SIG-M5 treated with dmso at 0.1 percent for 504 hours (cell line): ENCODE results near the gene ASB10.

ENCODE experiments used
- DNase-seq: peaks from one replicate; lab custom pipeline; 2025; ENCODE audit not compliant: unreplicated experiment; lab: John Stamatoyannopoulos, UW

Gene ASB10

GRCh38 chr7:151137791-151138152, 49.3 kb downstream of the ASB10 start:
- no peak for DNase-seq

- no peak for DNase-seq
These were observed 49.9 kb downstream of the ASB10 start for GRCh38 chr7:151137076-151137675.

GRCh38 chr7:151135866-151136843, 50.9 kb downstream of the ASB10 start:
- no peak for DNase-seq

DNA sequence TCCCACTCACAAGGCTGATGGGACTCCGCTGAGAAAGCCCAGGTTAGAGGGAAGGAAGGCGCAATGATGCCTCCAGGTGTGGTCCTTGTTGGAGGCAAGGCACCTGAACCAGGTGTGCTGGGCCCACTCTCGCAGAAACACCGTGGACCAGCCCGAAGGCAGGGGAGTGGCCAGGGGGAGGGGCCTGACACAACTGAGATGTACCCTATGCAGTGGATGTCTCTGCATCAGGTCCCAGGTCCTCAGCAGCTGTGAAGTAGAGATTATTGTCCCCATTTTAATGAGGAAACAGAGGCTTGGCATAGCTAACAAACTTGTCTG, 51.6 kb downstream of the ASB10 start:
- DNase-seq, result no peak

- no peak for DNase-seq
These were observed 52.1 kb downstream of the ASB10 start for GRCh38 chr7:151134743-151135524.

GRCh38 chr7:151133986-151134742, 52.9 kb downstream of the ASB10 start:
- no peak for DNase-seq

- DNase-seq, result no peak
These were observed 53.6 kb downstream of the ASB10 start for GRCh38 chr7:151133266-151133985.

DNA sequence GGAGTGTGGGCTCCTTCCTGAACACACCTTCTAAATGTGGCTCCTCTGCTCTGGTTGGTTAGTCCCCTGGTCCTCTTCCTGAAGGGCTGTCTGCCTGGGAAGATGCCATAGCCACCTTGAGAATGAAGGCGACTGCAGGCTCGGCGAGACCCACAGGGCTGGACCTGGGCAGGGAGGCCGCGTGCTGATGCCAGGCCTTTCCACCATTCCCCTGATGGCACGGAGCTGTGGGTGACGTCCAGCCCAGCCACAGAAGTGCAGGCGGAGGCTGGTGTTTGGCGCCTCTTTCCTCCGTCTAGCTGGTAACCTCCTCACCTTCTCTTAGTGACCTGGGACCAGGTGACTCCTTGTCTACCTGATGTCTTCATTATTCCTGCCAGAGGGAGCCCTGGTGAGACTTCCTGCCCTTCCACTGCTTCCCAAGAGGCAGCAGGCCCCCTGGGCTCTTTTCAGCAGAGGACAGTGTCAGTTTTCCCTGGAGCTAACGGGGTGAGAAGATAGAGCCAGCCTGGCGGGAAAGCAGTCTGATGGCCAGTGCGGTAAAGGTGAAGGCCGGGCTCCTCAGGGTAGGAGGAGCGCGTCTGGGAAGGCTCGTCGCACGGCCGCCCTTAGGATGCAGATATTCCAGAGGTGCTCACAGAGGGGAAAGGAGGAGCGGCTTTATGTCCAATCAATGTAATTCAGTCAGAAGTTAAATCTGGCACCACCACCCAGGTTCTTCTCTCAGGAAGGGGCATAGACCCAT, 54.4 kb downstream of the ASB10 start:
- DNase-seq, result no peak

DNA sequence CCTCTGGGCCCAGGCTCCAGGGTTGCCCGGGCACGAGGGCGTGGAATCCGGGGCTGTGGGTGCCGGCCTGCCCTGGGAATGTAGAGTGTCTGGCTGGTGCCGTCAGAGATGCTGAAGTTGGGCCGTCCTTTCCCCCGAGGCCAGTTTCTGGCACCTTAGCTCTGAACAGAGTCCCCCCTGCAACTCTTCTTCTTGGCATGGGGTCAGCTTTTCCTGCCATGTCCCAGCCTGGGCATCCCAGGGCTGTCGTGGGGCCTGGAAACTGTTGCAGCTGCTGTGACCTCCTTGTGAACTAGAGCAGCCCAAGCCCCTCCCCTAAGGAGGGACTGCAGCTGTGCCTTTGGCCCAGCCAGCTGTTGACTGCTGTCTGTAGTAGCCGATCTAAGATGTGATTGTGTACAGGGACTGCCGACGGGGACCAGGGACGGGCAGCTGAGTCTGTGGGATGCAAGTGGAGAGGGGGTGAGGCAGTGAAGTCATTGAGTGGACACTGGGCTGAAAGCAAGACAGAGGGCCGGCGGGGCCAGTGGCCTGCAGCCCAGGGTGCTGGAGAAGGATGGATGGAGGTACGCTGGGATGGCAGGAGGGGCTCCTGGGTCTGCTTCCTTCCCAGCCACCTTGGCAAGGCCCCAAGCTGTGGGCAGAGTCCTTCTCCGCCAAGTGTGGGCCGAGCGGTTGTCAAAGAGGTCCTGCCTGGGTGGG, 55.3 kb downstream of the ASB10 start:
- DNase-seq, result no peak

- no peak for DNase-seq
These were observed 55.8 kb downstream of the ASB10 start for GRCh38 chr7:151131224-151131591.

DNA sequence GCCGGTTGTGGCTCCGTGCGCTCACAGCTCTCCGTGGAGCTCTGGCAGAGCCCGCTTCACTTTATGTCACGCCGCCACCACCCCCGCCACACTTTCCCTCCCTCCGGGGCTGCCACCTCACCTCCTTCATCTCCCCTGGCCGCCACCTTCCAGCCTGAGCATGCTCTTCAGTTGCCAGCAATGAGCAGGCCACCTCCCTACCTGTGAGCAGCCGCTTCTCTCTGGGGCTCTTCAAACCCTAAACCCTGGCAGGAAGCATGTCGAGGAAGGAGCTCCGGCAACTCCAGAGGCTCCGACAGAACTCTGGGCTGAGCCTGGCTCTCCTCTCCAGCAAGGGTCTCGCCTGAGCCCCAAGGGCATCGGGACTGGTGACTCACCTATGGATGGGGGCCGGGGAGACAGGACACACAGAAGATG, 56.3 kb downstream of the ASB10 start:
- DNase-seq, result no peak

DNA sequence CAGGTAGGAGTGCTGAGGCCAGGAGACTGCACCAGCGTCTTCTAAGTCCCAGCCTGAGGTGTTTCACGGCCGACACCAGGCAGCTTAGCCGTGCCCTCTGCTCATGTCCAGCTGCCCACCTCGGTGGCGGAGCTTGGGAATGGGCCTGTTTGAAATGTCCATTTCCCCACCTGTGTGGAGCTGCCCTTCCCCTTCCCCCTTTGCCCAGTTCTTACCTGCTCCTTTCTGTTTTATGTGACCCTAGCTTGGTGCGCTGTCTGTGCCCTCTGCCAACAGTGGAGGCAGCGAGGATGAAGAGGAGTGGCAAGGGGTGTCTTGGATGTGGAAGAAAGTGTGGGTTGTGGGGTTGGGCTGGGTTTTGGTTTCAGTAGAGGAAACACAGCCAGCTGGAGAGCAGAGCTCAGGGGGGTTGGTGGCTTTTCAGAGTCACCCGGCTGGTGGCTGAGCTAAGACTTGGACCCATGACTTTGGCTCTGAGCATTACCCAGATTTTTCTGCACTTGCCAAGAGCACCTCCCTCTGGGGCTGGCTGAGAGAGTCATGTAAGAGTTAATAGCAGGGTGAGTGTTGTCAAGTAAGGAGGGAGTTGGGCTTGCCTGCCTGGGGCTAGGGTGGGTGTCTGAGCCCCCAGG, 57.0 kb downstream of the ASB10 start:
- no peak for DNase-seq

DNA sequence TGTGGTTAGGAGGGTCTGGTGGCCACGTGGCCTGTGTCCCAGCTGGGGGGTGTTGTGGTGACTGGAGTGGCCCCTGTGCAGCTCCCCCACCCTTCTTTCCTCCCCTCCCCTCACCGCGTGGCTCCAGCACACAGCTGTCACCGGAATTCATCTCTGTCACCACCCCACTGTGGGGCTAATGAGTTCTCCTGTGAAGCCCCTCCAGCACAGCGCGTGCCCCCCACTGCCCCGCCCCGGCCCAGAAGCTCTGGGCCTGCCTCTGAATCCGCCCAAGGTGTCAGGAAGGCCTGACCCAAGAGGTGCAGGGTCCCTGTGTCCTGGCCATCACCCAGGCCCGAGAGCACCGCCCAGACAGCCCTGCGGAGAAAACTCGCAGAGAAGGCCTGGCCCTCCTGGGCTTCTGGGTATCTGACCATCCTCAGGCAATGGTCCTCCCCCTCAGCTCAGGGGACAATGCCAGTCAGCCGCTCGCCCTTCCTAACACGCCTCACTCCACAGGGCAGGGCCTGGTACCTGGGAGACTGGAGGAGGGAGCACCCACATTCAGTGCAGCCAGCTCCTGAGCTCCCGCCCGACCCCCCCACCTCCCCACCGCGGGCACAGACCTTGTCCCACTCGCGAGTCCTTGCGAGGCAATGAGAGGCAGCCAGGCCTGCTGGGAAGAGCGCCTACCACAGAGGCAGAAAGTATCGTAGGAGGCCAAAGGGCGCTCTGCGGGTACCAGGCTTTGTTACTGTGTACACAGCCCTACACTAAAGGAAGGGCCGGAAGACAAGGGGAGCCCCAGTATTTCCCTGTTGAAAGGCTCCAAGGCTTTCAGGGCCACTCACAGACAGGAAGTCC, 57.7 kb downstream of the ASB10 start:
- no peak for DNase-seq

GRCh38 chr7:151128716-151129115, 58.3 kb downstream of the ASB10 start:
- DNase-seq, result no peak

DNA sequence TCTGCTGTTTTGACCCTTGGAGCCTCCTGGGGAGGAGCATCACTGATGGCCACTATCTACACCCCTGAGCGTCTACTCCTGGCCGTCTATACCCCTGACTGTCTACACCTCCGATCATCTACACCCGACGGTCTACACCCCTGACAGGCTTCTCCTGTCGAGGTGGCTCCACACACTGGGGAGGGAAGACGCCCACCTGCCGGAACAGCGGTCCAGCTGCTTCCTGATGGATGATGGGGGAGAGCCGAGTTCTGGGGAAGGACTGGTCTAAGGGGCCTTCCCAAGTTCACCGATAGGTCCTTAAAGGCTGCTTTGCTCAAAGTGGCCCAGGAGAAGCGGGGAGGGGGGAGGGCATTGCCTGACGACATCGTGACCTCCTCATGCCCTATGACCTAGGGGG, 58.9 kb downstream of the ASB10 start:
- DNase-seq, result no peak

GRCh38 chr7:151126491-151127137, 60.4 kb downstream of the ASB10 start:
- no peak for DNase-seq

- no peak for DNase-seq
These were observed 61.1 kb downstream of the ASB10 start for GRCh38 chr7:151125846-151126481.
